Progenitor cell of endocrine pancreas (in vitro differentiated cells): ENCODE measurements around the gene AFG3L2. TPM values are rescaled to one million over a fixed set of nuclear protein-coding genes. Genes with fewer than 3 reads are reported as not detected.

Source experiments
- DNase-seq: peaks from one replicate; pipeline ENCODE4 v3.0.0; 2021; ENCODE audit warnings: low spot score; ENCODE audit not compliant: unreplicated experiment
- H3K27ac Mint-ChIP-seq: 2 replicates; pipeline ENCODE4 v1.8.0; 2021; ENCODE audit warnings: mild to moderate bottlenecking, moderate library complexity, mixed read lengths
- H3K27me3 Mint-ChIP-seq: 2 replicates; pipeline ENCODE4 v1.8.0; 2021; ENCODE audit warnings: mixed read lengths
- H3K36me3 Mint-ChIP-seq: 2 replicates; pipeline ENCODE4 v1.8.0; 2022; ENCODE audit warnings: mixed read lengths; ENCODE audit not compliant: insufficient read depth
- H3K4me1 Mint-ChIP-seq: 2 replicates; pipeline ENCODE4 v1.8.0; 2021; ENCODE audit warnings: low read depth, mixed read lengths
- H3K4me3 Mint-ChIP-seq: 2 replicates; pipeline ENCODE4 v1.8.0; 2021; ENCODE audit warnings: low read depth, mild to moderate bottlenecking, moderate library complexity, mixed read lengths
- H3K9me3 Mint-ChIP-seq: 2 replicates; pipeline ENCODE4 v1.8.0; 2021; ENCODE audit warnings: low read depth, mixed read lengths
- total RNA-seq: library from RNA; stranded (reverse); gene quantifications from 2 replicates; pipeline ENCODE4 v1.2.1, GENCODE V29; 2021
- TF ChIP-seq, protein P1 (sequence below): fragments of 200-600 bp; sonication (generic); IDR thresholded peaks from one replicate; pipeline ENCODE4 v1.5.0; 2021; ENCODE audit warnings: antibody characterized with exemption, mild to moderate bottlenecking; ENCODE audit not compliant: unreplicated experiment

Gene AFG3L2
- total RNA-seq, 1 donor from 2014 or later, result 44.6 TPM

- TF ChIP-seq, protein P1, sequence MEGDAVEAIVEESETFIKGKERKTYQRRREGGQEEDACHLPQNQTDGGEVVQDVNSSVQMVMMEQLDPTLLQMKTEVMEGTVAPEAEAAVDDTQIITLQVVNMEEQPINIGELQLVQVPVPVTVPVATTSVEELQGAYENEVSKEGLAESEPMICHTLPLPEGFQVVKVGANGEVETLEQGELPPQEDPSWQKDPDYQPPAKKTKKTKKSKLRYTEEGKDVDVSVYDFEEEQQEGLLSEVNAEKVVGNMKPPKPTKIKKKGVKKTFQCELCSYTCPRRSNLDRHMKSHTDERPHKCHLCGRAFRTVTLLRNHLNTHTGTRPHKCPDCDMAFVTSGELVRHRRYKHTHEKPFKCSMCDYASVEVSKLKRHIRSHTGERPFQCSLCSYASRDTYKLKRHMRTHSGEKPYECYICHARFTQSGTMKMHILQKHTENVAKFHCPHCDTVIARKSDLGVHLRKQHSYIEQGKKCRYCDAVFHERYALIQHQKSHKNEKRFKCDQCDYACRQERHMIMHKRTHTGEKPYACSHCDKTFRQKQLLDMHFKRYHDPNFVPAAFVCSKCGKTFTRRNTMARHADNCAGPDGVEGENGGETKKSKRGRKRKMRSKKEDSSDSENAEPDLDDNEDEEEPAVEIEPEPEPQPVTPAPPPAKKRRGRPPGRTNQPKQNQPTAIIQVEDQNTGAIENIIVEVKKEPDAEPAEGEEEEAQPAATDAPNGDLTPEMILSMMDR, result no peak
- peaks cover 5% of the 10 kb centered on the region for H3K4me1 Mint-ChIP-seq
- H3K4me3 Mint-ChIP-seq, result no peak overlapping the region
- no peak for DNase-seq
- H3K36me3 Mint-ChIP-seq, result peaks cover 7% of the 10 kb centered on the region
- no peak overlapping the region for H3K27ac Mint-ChIP-seq
- H3K27me3 Mint-ChIP-seq, result peaks cover 20% of the 10 kb centered on the region
- H3K9me3 Mint-ChIP-seq, result peaks cover 3% of the 10 kb centered on the region
Measured at GRCh38 chr18:12312976-12313375, 64.1 kb downstream of the AFG3L2 start.

DNA sequence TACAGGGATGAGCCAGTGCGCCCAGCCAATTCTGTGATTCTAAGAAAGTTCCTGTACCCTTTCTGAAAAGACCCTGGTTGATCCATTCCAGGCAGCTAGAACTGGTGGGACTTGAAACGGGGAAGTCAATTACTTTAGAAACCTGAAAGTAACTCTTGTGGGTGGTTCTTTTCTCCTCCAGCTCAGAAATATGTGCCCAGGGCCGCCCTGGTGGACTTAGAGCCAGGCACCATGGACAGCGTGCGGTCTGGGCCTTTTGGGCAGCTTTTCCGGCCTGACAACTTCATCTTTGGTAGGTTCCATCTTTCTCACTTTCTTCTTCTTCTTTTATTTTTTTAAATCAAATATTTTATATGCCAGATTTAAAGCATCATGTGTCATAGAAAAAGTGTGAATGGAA, 66.3 kb downstream of the AFG3L2 start:
- no peak for DNase-seq
- TF ChIP-seq, protein P1, result no peak
- H3K9me3 Mint-ChIP-seq, result peaks cover 3% of the 10 kb centered on the region
- no peak overlapping the region for H3K4me3 Mint-ChIP-seq
- peaks cover 38% of the 10 kb centered on the region for H3K27me3 Mint-ChIP-seq
- H3K36me3 Mint-ChIP-seq, result peaks cover 7% of the 10 kb centered on the region
- H3K27ac Mint-ChIP-seq, result no peak overlapping the region
- peaks cover 15% of the 10 kb centered on the region for H3K4me1 Mint-ChIP-seq

DNA sequence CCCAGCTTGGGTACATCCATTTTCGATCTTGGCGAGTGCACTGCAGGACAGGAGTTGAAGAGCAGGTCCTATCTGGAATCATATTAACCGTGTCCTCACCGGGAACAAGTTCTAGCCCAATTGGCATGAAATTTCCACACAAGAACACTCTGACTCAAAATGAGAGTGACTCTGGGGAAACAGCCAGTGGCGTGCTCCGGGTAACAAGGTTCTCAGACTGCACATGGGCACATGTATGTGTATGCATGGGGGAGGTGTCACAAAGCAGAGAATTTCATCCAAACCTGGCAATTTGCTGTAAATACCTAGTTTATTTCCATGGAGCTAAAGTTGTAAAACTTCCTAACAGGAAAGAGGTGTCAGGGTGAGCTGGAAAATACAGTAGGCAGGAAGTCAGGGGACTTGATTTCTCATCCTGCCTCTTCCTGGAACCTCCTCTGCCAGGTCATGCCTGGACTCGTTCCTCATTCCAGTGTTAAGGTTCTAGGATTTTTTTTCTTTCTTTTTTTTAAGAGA, 67.3 kb downstream of the AFG3L2 start:
- H3K4me1 Mint-ChIP-seq, result peaks cover 15% of the 10 kb centered on the region
- TF ChIP-seq, protein P1, result no peak
- no peak for DNase-seq
- H3K27ac Mint-ChIP-seq, result no peak overlapping the region
- H3K36me3 Mint-ChIP-seq, result peaks cover 7% of the 10 kb centered on the region
- H3K9me3 Mint-ChIP-seq, result peaks cover 3% of the 10 kb centered on the region
- peak overlapping the region; percentile 19 for H3K4me3 Mint-ChIP-seq
- peaks cover 48% of the 10 kb centered on the region for H3K27me3 Mint-ChIP-seq

DNA sequence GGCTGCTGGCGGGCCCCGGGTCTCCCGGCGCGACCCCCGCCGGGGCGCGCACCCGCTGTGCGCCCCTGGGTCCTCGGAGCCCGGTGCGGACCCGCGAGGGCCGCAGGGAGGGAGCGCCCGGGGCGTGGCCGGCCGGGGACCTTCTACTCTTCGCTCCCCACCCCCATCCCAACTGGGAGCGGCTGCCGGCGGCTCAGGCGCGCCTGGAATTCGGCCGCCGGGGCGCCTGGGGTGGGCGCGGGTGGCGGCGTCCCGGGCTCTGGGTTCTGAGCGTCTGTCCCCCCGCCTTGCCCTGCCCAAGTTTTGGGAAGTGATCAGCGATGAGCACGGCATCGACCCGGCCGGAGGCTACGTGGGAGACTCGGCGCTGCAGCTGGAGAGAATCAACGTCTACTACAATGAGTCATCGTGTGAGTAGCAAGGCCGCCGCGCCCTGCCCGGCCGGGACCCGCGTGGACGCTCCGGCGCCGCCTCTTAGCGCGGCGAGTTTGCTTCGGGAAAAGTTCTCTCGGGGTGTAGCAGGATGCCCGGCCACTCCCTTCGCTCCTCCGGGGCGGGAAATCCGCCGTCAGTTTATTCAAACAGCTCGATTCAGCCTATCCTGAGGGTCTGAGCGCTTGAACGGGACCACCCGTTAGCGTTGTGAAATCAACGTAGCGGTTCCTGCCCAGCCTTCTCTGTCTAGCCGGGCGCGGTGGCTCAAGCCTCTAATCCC, 68.5 kb downstream of the AFG3L2 start:
- Mint-ChIP-seq H3K4me1 (peaks cover 14% of the 10 kb centered on the region), H3K9me3 (peaks cover 3% of the 10 kb centered on the region), H3K27me3 (peaks cover 56% of the 10 kb centered on the region), H3K36me3 (peaks cover 6% of the 10 kb centered on the region), H3K4me3 (peak overlapping the region; percentile 68), H3K27ac (peak overlapping the region; percentile 37)
- TF ChIP-seq, protein P1, result no peak
- no peak for DNase-seq

DNA sequence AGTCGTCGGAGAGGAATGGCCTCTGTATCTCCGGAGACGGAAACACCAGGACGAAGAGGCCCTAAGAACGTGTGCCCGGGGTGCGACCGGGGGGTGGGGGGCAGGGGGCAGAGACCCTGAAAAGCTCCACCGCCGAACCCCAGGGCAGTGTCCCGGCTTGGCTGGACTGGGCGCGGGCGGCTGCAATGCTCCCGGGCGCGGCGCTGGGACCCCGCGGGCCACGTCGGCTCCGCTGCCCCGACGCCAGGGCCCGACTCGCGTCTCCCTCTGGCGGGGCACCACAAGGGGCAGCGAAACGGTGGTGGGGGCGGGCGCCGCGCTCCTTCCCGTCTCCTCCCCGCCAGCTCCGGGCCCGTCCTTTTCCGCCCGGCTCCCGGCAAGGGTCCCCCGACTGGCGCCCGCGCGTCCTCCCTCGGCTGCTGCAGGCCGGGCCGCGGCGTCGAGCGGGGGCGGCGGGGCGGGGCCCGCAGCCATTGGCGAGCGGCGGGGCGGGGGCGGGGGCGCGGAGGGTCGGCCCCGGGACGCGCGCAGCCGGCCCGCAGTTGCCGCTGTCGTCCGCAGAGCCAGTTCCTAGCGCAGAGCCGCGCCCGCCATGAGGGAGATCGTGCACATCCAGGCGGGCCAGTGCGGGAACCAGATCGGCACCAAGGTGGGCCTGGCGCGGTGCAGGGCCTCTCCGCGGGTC, 69.2 kb downstream of the AFG3L2 start, which contains the start of gene TUBB6:
Gene TUBB6 (plus strand): TSS at position 541 of the 685 bp plus-strand sequence. CDS start 52 bp downstream, at position 593.
- peaks cover 5% of the 10 kb centered on the region for H3K36me3 Mint-ChIP-seq
- H3K9me3 Mint-ChIP-seq, result peaks cover 3% of the 10 kb centered on the region
- peak within 1 kb of the TSS; percentile 76 for H3K4me3 Mint-ChIP-seq
- no peak for DNase-seq
- H3K27ac Mint-ChIP-seq, result peak within 1 kb of the TSS; percentile 93
- TF ChIP-seq, protein P1, result no peak
- H3K27me3 Mint-ChIP-seq, result peaks cover 56% of the 10 kb centered on the region
- peaks cover 10% of the 10 kb centered on the region for H3K4me1 Mint-ChIP-seq
